H1 (cell line): ENCODE measurements around the gene NELFA. TPM values are rescaled to one million over a fixed set of nuclear protein-coding genes. Genes with fewer than 3 reads are reported as not detected.

Experiments
- ATF2 ChIP-seq: IDR thresholded peaks from 2 replicates; pipeline ENCODE4 v1.6.1; 2012; ENCODE audit warnings: low read length, inconsistent platforms
- CEBPB ChIP-seq: IDR thresholded peaks from 2 replicates; pipeline ENCODE4 v1.6.1; 2012; ENCODE audit warnings: low read depth, low read length
- EP300 ChIP-seq, 2 experiments: IDR thresholded peaks; 1 replicate in 1 of 2; 2 replicates in 1 of 2; pipeline ENCODE4 v1.6.1; 2011 to 2012; ENCODE audit warnings: low read depth in 2 of 2, low read length in 2 of 2, mild to moderate bottlenecking in 2 of 2, borderline replicate concordance in 1 of 2, inconsistent platforms in 1 of 2, moderate library complexity in 1 of 2
- FOSL1 ChIP-seq: IDR thresholded peaks from 2 replicates; pipeline ENCODE4 v1.6.1; 2011; ENCODE audit warnings: mild to moderate bottlenecking, low read depth, low read length, moderate library complexity; ENCODE audit not compliant: insufficient read depth
- SP1 ChIP-seq: IDR thresholded peaks from 2 replicates; pipeline ENCODE4 v1.6.1; 2011; ENCODE audit warnings: low read depth, low read length
- SP4 ChIP-seq: IDR thresholded peaks from 2 replicates; pipeline ENCODE4 v1.6.1; 2012; ENCODE audit warnings: low read length, inconsistent platforms
- TAF1 ChIP-seq: IDR thresholded peaks from 2 replicates; pipeline ENCODE4 v1.6.1; 2011; ENCODE audit warnings: mild to moderate bottlenecking, low read depth, low read length
- polyA plus RNA-seq, 7 experiments: library from polyadenylated mRNA; depleted of rRNA in 3 of 7; stranded (reverse) in 5 of 7; unstranded in 2 of 7; fragments of >200 nt in 5 of 7; fragments of 200-250 nt in 2 of 7; gene quantifications; 1 replicate in 5 of 7; 2 replicates in 1 of 7; 4 replicates in 1 of 7; pipeline versions ENCODE4 v1.2.1 to v1.2.3, GENCODE V29; 2011 to 2013; ENCODE audit warnings: missing spikeins in 2 of 7, mixed read lengths in 2 of 7
- total RNA-seq: library from RNA; stranded (reverse); fragmentation: NEBNext Ultra II Directional; extraction: Animal tissue kit (Norgen Biotek cat#: 25700); gene quantifications from 2 replicates; pipeline ENCODE4 v1.2.1, GENCODE V29; 2021
- TF ChIP-seq, protein P1 (sequence below): fragments of 300-600 bp; sonication (generic); IDR thresholded peaks from 2 replicates; pipeline ENCODE4 v1.7.1; 2012; ENCODE audit warnings: low read length, moderate library complexity, mild to moderate bottlenecking, inconsistent platforms; ENCODE audit not compliant: insufficient replicate concordance

Gene NELFA
- total and polyA plus RNA-seq, 2 of the 8 experiments (the other 6 are each of a cell fraction or from before 2014, with no cell fraction given), result 41.8 to 57.5 TPM

GRCh38 chr4:1978226-1978625, 30.5 kb downstream of the NELFA start (continued):
- TF ChIP-seq, protein P1, sequence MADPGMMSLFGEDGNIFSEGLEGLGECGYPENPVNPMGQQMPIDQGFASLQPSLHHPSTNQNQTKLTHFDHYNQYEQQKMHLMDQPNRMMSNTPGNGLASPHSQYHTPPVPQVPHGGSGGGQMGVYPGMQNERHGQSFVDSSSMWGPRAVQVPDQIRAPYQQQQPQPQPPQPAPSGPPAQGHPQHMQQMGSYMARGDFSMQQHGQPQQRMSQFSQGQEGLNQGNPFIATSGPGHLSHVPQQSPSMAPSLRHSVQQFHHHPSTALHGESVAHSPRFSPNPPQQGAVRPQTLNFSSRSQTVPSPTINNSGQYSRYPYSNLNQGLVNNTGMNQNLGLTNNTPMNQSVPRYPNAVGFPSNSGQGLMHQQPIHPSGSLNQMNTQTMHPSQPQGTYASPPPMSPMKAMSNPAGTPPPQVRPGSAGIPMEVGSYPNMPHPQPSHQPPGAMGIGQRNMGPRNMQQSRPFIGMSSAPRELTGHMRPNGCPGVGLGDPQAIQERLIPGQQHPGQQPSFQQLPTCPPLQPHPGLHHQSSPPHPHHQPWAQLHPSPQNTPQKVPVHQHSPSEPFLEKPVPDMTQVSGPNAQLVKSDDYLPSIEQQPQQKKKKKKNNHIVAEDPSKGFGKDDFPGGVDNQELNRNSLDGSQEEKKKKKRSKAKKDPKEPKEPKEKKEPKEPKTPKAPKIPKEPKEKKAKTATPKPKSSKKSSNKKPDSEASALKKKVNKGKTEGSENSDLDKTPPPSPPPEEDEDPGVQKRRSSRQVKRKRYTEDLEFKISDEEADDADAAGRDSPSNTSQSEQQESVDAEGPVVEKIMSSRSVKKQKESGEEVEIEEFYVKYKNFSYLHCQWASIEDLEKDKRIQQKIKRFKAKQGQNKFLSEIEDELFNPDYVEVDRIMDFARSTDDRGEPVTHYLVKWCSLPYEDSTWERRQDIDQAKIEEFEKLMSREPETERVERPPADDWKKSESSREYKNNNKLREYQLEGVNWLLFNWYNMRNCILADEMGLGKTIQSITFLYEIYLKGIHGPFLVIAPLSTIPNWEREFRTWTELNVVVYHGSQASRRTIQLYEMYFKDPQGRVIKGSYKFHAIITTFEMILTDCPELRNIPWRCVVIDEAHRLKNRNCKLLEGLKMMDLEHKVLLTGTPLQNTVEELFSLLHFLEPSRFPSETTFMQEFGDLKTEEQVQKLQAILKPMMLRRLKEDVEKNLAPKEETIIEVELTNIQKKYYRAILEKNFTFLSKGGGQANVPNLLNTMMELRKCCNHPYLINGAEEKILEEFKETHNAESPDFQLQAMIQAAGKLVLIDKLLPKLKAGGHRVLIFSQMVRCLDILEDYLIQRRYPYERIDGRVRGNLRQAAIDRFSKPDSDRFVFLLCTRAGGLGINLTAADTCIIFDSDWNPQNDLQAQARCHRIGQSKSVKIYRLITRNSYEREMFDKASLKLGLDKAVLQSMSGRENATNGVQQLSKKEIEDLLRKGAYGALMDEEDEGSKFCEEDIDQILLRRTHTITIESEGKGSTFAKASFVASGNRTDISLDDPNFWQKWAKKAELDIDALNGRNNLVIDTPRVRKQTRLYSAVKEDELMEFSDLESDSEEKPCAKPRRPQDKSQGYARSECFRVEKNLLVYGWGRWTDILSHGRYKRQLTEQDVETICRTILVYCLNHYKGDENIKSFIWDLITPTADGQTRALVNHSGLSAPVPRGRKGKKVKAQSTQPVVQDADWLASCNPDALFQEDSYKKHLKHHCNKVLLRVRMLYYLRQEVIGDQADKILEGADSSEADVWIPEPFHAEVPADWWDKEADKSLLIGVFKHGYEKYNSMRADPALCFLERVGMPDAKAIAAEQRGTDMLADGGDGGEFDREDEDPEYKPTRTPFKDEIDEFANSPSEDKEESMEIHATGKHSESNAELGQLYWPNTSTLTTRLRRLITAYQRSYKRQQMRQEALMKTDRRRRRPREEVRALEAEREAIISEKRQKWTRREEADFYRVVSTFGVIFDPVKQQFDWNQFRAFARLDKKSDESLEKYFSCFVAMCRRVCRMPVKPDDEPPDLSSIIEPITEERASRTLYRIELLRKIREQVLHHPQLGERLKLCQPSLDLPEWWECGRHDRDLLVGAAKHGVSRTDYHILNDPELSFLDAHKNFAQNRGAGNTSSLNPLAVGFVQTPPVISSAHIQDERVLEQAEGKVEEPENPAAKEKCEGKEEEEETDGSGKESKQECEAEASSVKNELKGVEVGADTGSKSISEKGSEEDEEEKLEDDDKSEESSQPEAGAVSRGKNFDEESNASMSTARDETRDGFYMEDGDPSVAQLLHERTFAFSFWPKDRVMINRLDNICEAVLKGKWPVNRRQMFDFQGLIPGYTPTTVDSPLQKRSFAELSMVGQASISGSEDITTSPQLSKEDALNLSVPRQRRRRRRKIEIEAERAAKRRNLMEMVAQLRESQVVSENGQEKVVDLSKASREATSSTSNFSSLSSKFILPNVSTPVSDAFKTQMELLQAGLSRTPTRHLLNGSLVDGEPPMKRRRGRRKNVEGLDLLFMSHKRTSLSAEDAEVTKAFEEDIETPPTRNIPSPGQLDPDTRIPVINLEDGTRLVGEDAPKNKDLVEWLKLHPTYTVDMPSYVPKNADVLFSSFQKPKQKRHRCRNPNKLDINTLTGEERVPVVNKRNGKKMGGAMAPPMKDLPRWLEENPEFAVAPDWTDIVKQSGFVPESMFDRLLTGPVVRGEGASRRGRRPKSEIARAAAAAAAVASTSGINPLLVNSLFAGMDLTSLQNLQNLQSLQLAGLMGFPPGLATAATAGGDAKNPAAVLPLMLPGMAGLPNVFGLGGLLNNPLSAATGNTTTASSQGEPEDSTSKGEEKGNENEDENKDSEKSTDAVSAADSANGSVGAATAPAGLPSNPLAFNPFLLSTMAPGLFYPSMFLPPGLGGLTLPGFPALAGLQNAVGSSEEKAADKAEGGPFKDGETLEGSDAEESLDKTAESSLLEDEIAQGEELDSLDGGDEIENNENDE, result no peak
- TF ChIP-seq TAF1 (no peak), CEBPB (no peak), ATF2 (no peak), FOSL1 (no peak), SP4 (no peak), EP300 (IDR thresholded peaks at IDR 0.05; ENCODE audit: borderline replicate concordance in 1 of 2, low read depth in 2 of 2, low read length in 2 of 2) (no peak), SP1 (no peak)
- TF ChIP-seq, all 59 proteins: peak for 0
